Caco-2 (cell line): Measurements from ENCODE around the gene COL15A1. TPM values are rescaled to one million over a fixed set of nuclear protein-coding genes. Genes with fewer than 3 reads are reported as not detected.

Source experiments
- BruUV-seq: library from RNA; stranded (reverse); fragments of 400-500 nt; replicated peaks from 2 replicates; lab custom pipeline; 2021; lab: Mats Ljungman, UMichigan
- CTCF ChIA-PET: fragments of 300-600 bp; sonication (Branson Sonifier 250); formaldehyde crosslinking; loops from one replicate; lab custom pipeline; 2022; ENCODE audit warnings: antibody characterized with exemption; lab: Charles Lee
- POLR2A ChIA-PET: fragments of 300-600 bp; sonication (Branson Sonifier 250); formaldehyde crosslinking; loops from one replicate; lab custom pipeline; 2022; ENCODE audit warnings: antibody characterized with exemption; lab: Charles Lee
- DNase-seq, 2 experiments: peaks; one replicate each; pipeline versions ENCODE4 v3.0.0 to v3.0.0-alpha.2; 2020 to 2022
- H3K27me3 ChIP-seq: replicated peaks from 2 replicates; pipeline ENCODE4 v1.6.0; 2011; ENCODE audit warnings: low read length; ENCODE audit not compliant: control insufficient read depth, insufficient read depth
- H3K36me3 ChIP-seq: 2 replicates; pipeline ENCODE4 v1.5.1; 2011; ENCODE audit warnings: low read length; ENCODE audit not compliant: control insufficient read depth, insufficient read depth
- H3K4me1 ChIP-seq: fragments of 250-450 bp; sonication (Bioruptor Pico); 2 replicates; pipeline ENCODE4 v1.5.1; 2020; ENCODE audit warnings: mild to moderate bottlenecking
- H3K4me3 ChIP-seq: 2 replicates; pipeline ENCODE4 v1.5.1; 2011; ENCODE audit warnings: low read depth, mild to moderate bottlenecking, control low read depth, low read length
- H3K9me3 ChIP-seq: fragments of 250-450 bp; sonication (Bioruptor Pico); 2 replicates; pipeline ENCODE4 v1.5.1; 2020; ENCODE audit warnings: mild to moderate bottlenecking, moderate library complexity
- H3K27ac Mint-ChIP-seq: one replicate; pipeline ENCODE4 v1.8.0; 2022; ENCODE audit warnings: mixed read lengths; ENCODE audit not compliant: unreplicated experiment
- H3K27me3 Mint-ChIP-seq: one replicate; pipeline ENCODE4 v1.8.0; 2022; ENCODE audit warnings: mixed read lengths; ENCODE audit not compliant: insufficient read depth, unreplicated experiment
- H3K36me3 Mint-ChIP-seq: one replicate; pipeline ENCODE4 v1.8.0; 2022; ENCODE audit warnings: mild to moderate bottlenecking, mixed read lengths; ENCODE audit not compliant: insufficient read depth, unreplicated experiment
- H3K4me1 Mint-ChIP-seq: one replicate; pipeline ENCODE4 v1.8.0; 2022; ENCODE audit warnings: low read depth, mixed read lengths; ENCODE audit not compliant: unreplicated experiment
- H3K4me3 Mint-ChIP-seq: one replicate; pipeline ENCODE4 v1.8.0; 2022; ENCODE audit warnings: mild to moderate bottlenecking, moderate library complexity, mixed read lengths; ENCODE audit not compliant: unreplicated experiment
- H3K9me3 Mint-ChIP-seq: one replicate; pipeline ENCODE4 v1.8.0; 2022; ENCODE audit warnings: mixed read lengths; ENCODE audit not compliant: unreplicated experiment
- intact Hi-C: fragments of 100-400 bp; cut with micrococcal nuclease; formaldehyde crosslinking; loops from one replicate; pipeline ENCODE4 v1.10.0; 2022; ENCODE audit not compliant: unreplicated experiment
- total RNA-seq: library from RNA; stranded (reverse); gene quantifications from 2 replicates; pipeline ENCODE4 v1.2.3, GENCODE V29; 2022
- TF ChIP-seq, protein P1 (sequence below), 2 experiments: fragments of 200-600 bp in 1 of 2; IDR thresholded peaks; 1 replicate in 1 of 2; 2 replicates in 1 of 2; pipeline versions ENCODE4 v1.5.1 to v1.8.0; 2011 to 2022; ENCODE audit warnings: antibody characterized with exemption in 1 of 2, control low read depth in 1 of 2, inconsistent platforms in 1 of 2, low read depth in 1 of 2, low read length in 1 of 2, mild to moderate bottlenecking in 1 of 2, moderate library complexity in 1 of 2; ENCODE audit not compliant: insufficient read depth in 1 of 2, severe bottlenecking in 1 of 2, unreplicated experiment in 1 of 2

The COL15A1 gene
- total RNA-seq, 1 experiment from 2014 or later: not detected

DNA sequence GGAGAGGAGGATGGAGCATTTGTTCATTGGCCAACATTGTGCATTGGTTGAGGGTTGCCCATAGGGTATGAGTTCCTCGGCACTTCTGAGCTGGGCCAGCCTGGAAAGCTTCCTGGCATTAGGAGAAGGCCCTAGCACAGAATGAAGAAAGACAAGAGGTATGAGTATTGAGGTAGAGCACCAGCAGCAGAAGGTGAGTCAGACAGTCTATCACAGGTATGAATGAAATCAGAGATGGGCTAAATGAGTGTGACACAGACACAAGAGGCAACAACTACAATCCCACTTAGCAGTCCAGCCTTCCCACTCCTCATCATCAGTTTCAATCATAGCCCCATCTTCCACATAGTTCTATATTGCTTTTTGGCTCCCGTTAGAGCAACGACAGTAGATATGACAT, 135.8 kb downstream of the COL15A1 start:
- intact Hi-C loops: no loop called here
- Mint-ChIP-seq H3K9me3 (no peaks in the 10 kb centered on the region), H3K27ac (no peak overlapping the region), H3K4me1 (no peaks in the 10 kb centered on the region), H3K4me3 (no peak overlapping the region), H3K36me3 (no peaks in the 10 kb centered on the region), H3K27me3 (peaks cover 25% of the 10 kb centered on the region)
- no TSS peak for BruUV-seq
- ChIA-PET POLR2A (no interaction called here), CTCF (no interaction called here)
- no peaks in the 10 kb centered on the region for H3K36me3 ChIP-seq
- H3K9me3 ChIP-seq: no peaks in the 10 kb centered on the region
- no peak for DNase-seq
- no peaks in the 10 kb centered on the region for H3K4me1 ChIP-seq
- H3K4me3 ChIP-seq: no peak overlapping the region
- TF ChIP-seq, protein P1, sequence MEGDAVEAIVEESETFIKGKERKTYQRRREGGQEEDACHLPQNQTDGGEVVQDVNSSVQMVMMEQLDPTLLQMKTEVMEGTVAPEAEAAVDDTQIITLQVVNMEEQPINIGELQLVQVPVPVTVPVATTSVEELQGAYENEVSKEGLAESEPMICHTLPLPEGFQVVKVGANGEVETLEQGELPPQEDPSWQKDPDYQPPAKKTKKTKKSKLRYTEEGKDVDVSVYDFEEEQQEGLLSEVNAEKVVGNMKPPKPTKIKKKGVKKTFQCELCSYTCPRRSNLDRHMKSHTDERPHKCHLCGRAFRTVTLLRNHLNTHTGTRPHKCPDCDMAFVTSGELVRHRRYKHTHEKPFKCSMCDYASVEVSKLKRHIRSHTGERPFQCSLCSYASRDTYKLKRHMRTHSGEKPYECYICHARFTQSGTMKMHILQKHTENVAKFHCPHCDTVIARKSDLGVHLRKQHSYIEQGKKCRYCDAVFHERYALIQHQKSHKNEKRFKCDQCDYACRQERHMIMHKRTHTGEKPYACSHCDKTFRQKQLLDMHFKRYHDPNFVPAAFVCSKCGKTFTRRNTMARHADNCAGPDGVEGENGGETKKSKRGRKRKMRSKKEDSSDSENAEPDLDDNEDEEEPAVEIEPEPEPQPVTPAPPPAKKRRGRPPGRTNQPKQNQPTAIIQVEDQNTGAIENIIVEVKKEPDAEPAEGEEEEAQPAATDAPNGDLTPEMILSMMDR (IDR thresholded peaks at IDR 0.05; ENCODE audit: insufficient read depth in 1 of 2, low read depth in 1 of 2, low read length in 1 of 2, severe bottlenecking in 1 of 2, unreplicated experiment in 1 of 2): no peak
- H3K27me3 ChIP-seq: no peaks in the 10 kb centered on the region

DNA sequence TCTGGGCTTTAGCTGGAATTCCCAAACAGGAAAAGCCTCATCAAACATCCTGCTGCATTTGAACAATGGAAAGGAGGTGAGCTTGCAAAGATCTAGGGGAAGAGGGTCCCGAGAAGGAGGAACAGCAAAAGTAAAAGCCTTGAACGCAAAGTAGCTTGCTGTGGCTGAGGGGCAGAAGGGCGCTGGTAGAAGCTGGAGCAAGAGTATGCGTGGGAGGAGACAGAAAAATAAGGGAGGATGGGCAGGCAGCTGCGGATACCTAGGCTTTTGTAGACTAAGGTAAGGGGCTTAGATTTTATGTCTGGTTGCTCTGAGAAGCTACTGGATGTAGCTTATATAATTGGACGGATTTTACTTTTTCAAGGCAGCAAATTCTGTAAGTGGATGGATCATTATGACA, 139.3 kb downstream of the COL15A1 start:
- intact Hi-C loops: no loop called here
- DNase-seq: no peak
- Histone ChIP-seq H3K36me3 (no peaks in the 10 kb centered on the region), H3K4me3 (no peak overlapping the region), H3K4me1 (no peaks in the 10 kb centered on the region), H3K9me3 (no peaks in the 10 kb centered on the region), H3K27me3 (no peaks in the 10 kb centered on the region; the same call in 1 of the 2 replicates)
- TF ChIP-seq, protein P1 (IDR thresholded peaks at IDR 0.05; ENCODE audit: insufficient read depth in 1 of 2, low read depth in 1 of 2, low read length in 1 of 2, severe bottlenecking in 1 of 2, unreplicated experiment in 1 of 2): no peak
- H3K27me3 Mint-ChIP-seq: peaks cover 32% of the 10 kb centered on the region
- H3K36me3 Mint-ChIP-seq: no peaks in the 10 kb centered on the region
- no peaks in the 10 kb centered on the region for H3K4me1 Mint-ChIP-seq
- no TSS peak for BruUV-seq
- no peak overlapping the region for H3K27ac Mint-ChIP-seq
- CTCF ChIA-PET: no interaction called here
- no peak overlapping the region for H3K4me3 Mint-ChIP-seq
- POLR2A ChIA-PET: no interaction called here
- no peaks in the 10 kb centered on the region for H3K9me3 Mint-ChIP-seq

DNA sequence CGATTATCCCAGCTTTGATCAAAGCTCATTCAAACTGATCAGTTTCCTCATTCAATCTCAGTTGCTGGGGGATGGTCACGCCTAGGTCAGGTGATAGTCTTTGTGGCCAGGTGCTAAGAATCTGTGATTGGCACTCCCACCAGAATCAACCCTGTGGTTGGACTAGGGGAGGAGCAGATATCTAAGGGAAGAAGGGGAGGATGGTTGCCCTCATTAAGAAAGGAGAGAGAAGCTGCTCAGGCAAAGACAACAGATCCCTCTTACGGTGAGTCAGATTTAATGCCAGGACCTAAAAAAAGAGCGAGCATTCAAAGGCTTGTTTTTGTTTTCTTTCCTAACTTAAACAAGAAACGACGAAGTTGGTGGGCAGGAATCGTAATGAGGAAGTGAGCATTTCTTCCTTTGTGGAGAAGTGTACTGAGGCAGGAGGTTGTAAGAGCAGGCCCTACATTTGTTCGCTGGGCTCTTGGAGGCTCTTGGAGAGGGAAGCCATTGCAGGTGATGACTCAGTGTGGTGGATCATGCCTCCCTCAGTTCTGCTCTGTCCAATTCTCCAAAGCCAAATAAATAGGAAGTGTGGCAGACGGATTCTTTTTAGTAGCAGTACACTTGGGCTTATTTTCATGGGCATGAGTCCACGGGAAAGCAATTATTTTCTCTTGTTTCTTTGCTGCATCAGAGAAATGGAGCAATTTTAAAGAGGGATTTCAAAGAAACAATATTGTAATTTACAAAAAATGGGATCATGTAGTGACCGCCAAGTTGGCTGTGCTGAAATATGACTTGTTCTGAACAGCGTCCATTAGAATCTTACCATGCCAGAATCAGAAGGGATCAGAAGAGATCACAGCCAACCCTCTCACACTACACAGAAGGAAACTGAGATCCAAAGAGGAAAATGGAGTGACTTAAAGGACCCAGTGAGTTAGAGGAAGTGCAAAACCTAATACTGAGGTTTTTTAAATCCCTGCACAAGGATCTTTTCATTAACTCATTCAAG, 142.5 kb downstream of the COL15A1 start:
- H3K27me3 ChIP-seq: no peaks in the 10 kb centered on the region; the same call in 1 of the 2 replicates
- no peaks in the 10 kb centered on the region for H3K36me3 ChIP-seq
- H3K9me3 ChIP-seq: no peaks in the 10 kb centered on the region
- TF ChIP-seq, protein P1 (IDR thresholded peaks at IDR 0.05; ENCODE audit: insufficient read depth in 1 of 2, low read depth in 1 of 2, low read length in 1 of 2, severe bottlenecking in 1 of 2, unreplicated experiment in 1 of 2): no peak
- H3K4me1 ChIP-seq: no peaks in the 10 kb centered on the region
- CTCF ChIA-PET: no interaction called here
- no peak for DNase-seq
- POLR2A ChIA-PET: no interaction called here
- no TSS peak for BruUV-seq
- H3K4me3 Mint-ChIP-seq: no peak overlapping the region
- H3K27ac Mint-ChIP-seq: no peak overlapping the region
- no peak overlapping the region for H3K4me3 ChIP-seq
- H3K27me3 Mint-ChIP-seq: peaks cover 16% of the 10 kb centered on the region
- intact Hi-C loops: no loop called here
- no peaks in the 10 kb centered on the region for H3K36me3 Mint-ChIP-seq
- no peaks in the 10 kb centered on the region for H3K9me3 Mint-ChIP-seq
- no peaks in the 10 kb centered on the region for H3K4me1 Mint-ChIP-seq
